Urothelium cell line (cell line): ENCODE data around the gene GNAL.
A peak's percentile ranks its signal among the peaks of the same experiment; 100 is the strongest.
"Not testable (repeated sequence)": the region's sequence is repeated elsewhere in the genome, so short reads cannot be mapped to it uniquely, and the experiment has no call there.

Source experiments
- DNase-seq: peaks from one replicate; pipeline ENCODE4 v3.0.0; 2011; ENCODE audit warnings: low spot score, mixed read lengths
- FAIRE-seq: peaks from 2 replicates; lab custom pipeline; 2011; peaks lifted over from hg19 to GRCh38; lab: Jason Lieb, UNC

Gene GNAL

GRCh38 chr18:11892438-11892837 is 203.4 kb downstream of the GNAL start:
- not testable (repeated sequence) for FAIRE-seq, DNase-seq

- DNase-seq (no peak), FAIRE-seq (no peak)
These were observed 208.7 kb downstream of the GNAL start for GRCh38 chr18:11897781-11898180.

- DNase-seq = no peak
- FAIRE-seq = no peak
These were observed 210.0 kb downstream of the GNAL start for GRCh38 chr18:11899063-11899462.

GRCh38 chr18:11901826-11902438 is 212.9 kb downstream of the GNAL start:
- FAIRE-seq (no peak), DNase-seq (no peak)

- no peak for DNase-seq
- FAIRE-seq = no peak
These were observed 213.6 kb downstream of the GNAL start for GRCh38 chr18:11902522-11903292.

- no peak for FAIRE-seq
These were observed 216.5 kb downstream of the GNAL start for GRCh38 chr18:11905613-11906012.

GRCh38 chr18:11906176-11906575 is 217.1 kb downstream of the GNAL start:
- FAIRE-seq = no peak
- DNase-seq = no peak

More at GRCh38 chr18:11905613-11906012, 216.5 kb downstream of the GNAL start:
- no peak for DNase-seq

- DNase-seq (no peak), FAIRE-seq (no peak)
These were observed 218.1 kb downstream of the GNAL start for GRCh38 chr18:11906926-11907874.

- FAIRE-seq (peak; percentile 86), DNase-seq (peak; percentile 98)
These were observed 219.4 kb downstream of the GNAL start, which contains the start of gene MPPE1 for GRCh38 chr18:11908182-11909060. TSS of gene MPPE1 (minus strand) at chr18:11908317. CDS start at chr18:11897264, 11,053 bp downstream.

GRCh38 chr18:11909061-11909455 is 220.0 kb downstream of the GNAL start:
- no peak for FAIRE-seq
- no peak for DNase-seq

GRCh38 chr18:11909591-11910026 is 220.5 kb downstream of the GNAL start:
- no peak for FAIRE-seq

GRCh38 chr18:11916880-11917279 is 227.8 kb downstream of the GNAL start:
- FAIRE-seq, DNase-seq: not testable (repeated sequence)

More at GRCh38 chr18:11909591-11910026, 220.5 kb downstream of the GNAL start:
- DNase-seq = no peak

GRCh38 chr18:11919522-11919921 is 230.5 kb downstream of the GNAL start:
- not testable (repeated sequence) for FAIRE-seq

GRCh38 chr18:11923450-11923849 is 234.4 kb downstream of the GNAL start:
- DNase-seq (no peak), FAIRE-seq (no peak)

More at GRCh38 chr18:11919522-11919921, 230.5 kb downstream of the GNAL start:
- DNase-seq = not testable (repeated sequence)

GRCh38 chr18:11925800-11926481 is 236.9 kb downstream of the GNAL start:
- FAIRE-seq (no peak), DNase-seq (no peak)

GRCh38 chr18:11927497-11927896 is 238.4 kb downstream of the GNAL start:
- FAIRE-seq (no peak), DNase-seq (no peak)

GRCh38 chr18:11932393-11932792 is 243.3 kb downstream of the GNAL start:
- peak; percentile 23 for FAIRE-seq

More at GRCh38 chr18:11932393-11932792, 243.3 kb downstream of the GNAL start:
- no peak for DNase-seq
